GM21529 (cell line): ENCODE measurements around the gene SYT8.
"Not testable (repeated sequence)": the region's sequence is repeated elsewhere in the genome, so short reads cannot be mapped to it uniquely, and the experiment has no call there.

ENCODE experiments used
- ATAC-seq: cut with Tn5 transposase; IDR thresholded peaks from one replicate; pipeline ENCODE4 v1.9.1; 2021; ENCODE audit not compliant: unreplicated experiment

Gene SYT8

GRCh38 chr11:1883346-1884302 is 48.8 kb downstream of the SYT8 start:
- ATAC-seq, result no peak

GRCh38 chr11:1884303-1884700 is 49.5 kb downstream of the SYT8 start:
- ATAC-seq, result no peak

- ATAC-seq, result not testable (repeated sequence)
These were observed 51.8 kb downstream of the SYT8 start for GRCh38 chr11:1886551-1886950.
